DOHH2 (cell line): Measurements from ENCODE around the gene KCTD20.

Source experiments
- H3F3A ChIP-seq: fragments of 200-600 bp; sonication (generic), shearing (Covaris generic); 2 replicates; pipeline ENCODE4 v1.6.0; 2016; ENCODE audit warnings: antibody characterized with exemption, mild to moderate bottlenecking; ENCODE audit not compliant: control insufficient read depth, insufficient read depth
- H3K27ac ChIP-seq: fragments of 200-600 bp; sonication (generic); 2 replicates; pipeline ENCODE4 v1.5.1; 2014; ENCODE audit warnings: low read depth, mild to moderate bottlenecking, low read length, moderate library complexity
- H3K27me3 ChIP-seq: fragments of 200-600 bp; sonication (generic); 2 replicates; pipeline ENCODE4 v1.6.1; 2014; ENCODE audit warnings: mild to moderate bottlenecking, low read length, mixed read lengths; ENCODE audit not compliant: control insufficient read depth
- H3K36me3 ChIP-seq: fragments of 200-600 bp; sonication (generic); 2 replicates; pipeline ENCODE4 v1.6.1; 2014; ENCODE audit warnings: mild to moderate bottlenecking, low read length, moderate library complexity, mixed read lengths; ENCODE audit not compliant: control insufficient read depth
- H3K4me1 ChIP-seq: fragments of 200-600 bp; sonication (generic); 2 replicates; pipeline ENCODE4 v1.6.1; 2014; ENCODE audit warnings: mild to moderate bottlenecking, low read length, mixed read lengths; ENCODE audit not compliant: control insufficient read depth
- H3K4me2 ChIP-seq: fragments of 200-600 bp; sonication (generic); 2 replicates; pipeline ENCODE4 v1.6.0; 2014; ENCODE audit warnings: mild to moderate bottlenecking, low read length, moderate library complexity
- H3K4me3 ChIP-seq: fragments of 200-600 bp; sonication (generic); 2 replicates; pipeline ENCODE4 v1.5.1; 2014; ENCODE audit warnings: mild to moderate bottlenecking, low read length, mixed read lengths
- H3K79me2 ChIP-seq: fragments of 200-600 bp; sonication (generic); 2 replicates; pipeline ENCODE4 v1.6.1; 2014; ENCODE audit warnings: mild to moderate bottlenecking, low read length, mixed read lengths; ENCODE audit not compliant: control insufficient read depth
- H3K9me2 ChIP-seq: fragments of 200-600 bp; sonication (generic); replicated peaks from 2 replicates; pipeline ENCODE4 v1.6.1; 2014; ENCODE audit warnings: mild to moderate bottlenecking, low read length, mixed read lengths; ENCODE audit not compliant: control insufficient read depth
- H3K9me3 ChIP-seq: fragments of 200-600 bp; sonication (generic); 2 replicates; pipeline ENCODE4 v1.6.1; 2014; ENCODE audit warnings: antibody characterized with exemption, low read length, mixed read lengths; ENCODE audit not compliant: control insufficient read depth, insufficient read depth
- H4K20me1 ChIP-seq: fragments of 200-600 bp; sonication (generic); 2 replicates; pipeline ENCODE4 v1.6.0; 2014; ENCODE audit warnings: low read depth, mild to moderate bottlenecking, antibody characterized with exemption, low read length, moderate library complexity; ENCODE audit not compliant: control insufficient read depth, insufficient read depth
- CTCF ChIP-seq: fragments of 200-600 bp; sonication (generic); IDR thresholded peaks from one replicate; pipeline ENCODE4 v1.5.1; 2014; ENCODE audit warnings: antibody characterized with exemption, mild to moderate bottlenecking, low read depth, low read length; ENCODE audit not compliant: poor library complexity, severe bottlenecking
- EZH2phosphoT487 ChIP-seq: fragments of 200-600 bp; sonication (generic); IDR thresholded peaks from 2 replicates; pipeline ENCODE4 v1.6.1; 2017; ENCODE audit warnings: borderline replicate concordance, mild to moderate bottlenecking, antibody characterized with exemption, low read length, moderate library complexity, mixed read lengths

Gene KCTD20

GRCh38 chr6:36493859-36494258, 51.1 kb downstream of the KCTD20 start:
- H3K9me3 ChIP-seq, result no peaks in the 10 kb centered on the region
- no peaks in the 10 kb centered on the region for H3K79me2 ChIP-seq
- no peaks in the 10 kb centered on the region for H4K20me1 ChIP-seq
- H3F3A ChIP-seq, result peaks cover 16% of the 10 kb centered on the region
- H3K4me2 ChIP-seq, result no peak overlapping the region
- H3K4me3 ChIP-seq, result no peak overlapping the region
- H3K36me3 ChIP-seq, result peaks cover 65% of the 10 kb centered on the region
- no peak overlapping the region for H3K27ac ChIP-seq
- H3K9me2 ChIP-seq, result no peaks in the 10 kb centered on the region
- TF ChIP-seq CTCF (no peak), EZH2phosphoT487 (no peak)
- no peaks in the 10 kb centered on the region for H3K27me3 ChIP-seq
- H3K4me1 ChIP-seq, result no peaks in the 10 kb centered on the region

- H3K79me2 ChIP-seq, result no peaks in the 10 kb centered on the region
- H3K4me2 ChIP-seq, result no peak overlapping the region
- no peaks in the 10 kb centered on the region for H3K4me1 ChIP-seq
- no peaks in the 10 kb centered on the region for H3K9me2 ChIP-seq
- no peak overlapping the region for H3K4me3 ChIP-seq
- no peak overlapping the region for H3K27ac ChIP-seq
- no peak for TF ChIP-seq EZH2phosphoT487
- peaks cover 16% of the 10 kb centered on the region for H3F3A ChIP-seq
- H3K9me3 ChIP-seq, result no peaks in the 10 kb centered on the region
- peaks cover 68% of the 10 kb centered on the region for H3K36me3 ChIP-seq
- no peaks in the 10 kb centered on the region for H3K27me3 ChIP-seq
- no peaks in the 10 kb centered on the region for H4K20me1 ChIP-seq
Measured at GRCh38 chr6:36495086-36495485, 52.3 kb downstream of the KCTD20 start.

- H4K20me1 ChIP-seq, result no peaks in the 10 kb centered on the region
- H3K27me3 ChIP-seq, result no peaks in the 10 kb centered on the region
- H3F3A ChIP-seq, result 0 out of 2 replicates have a peak, but pooled peaks cover 3% of the 10 kb centered on the region
- H3K36me3 ChIP-seq, result peaks cover 63% of the 10 kb centered on the region
- no peaks in the 10 kb centered on the region for H3K9me3 ChIP-seq
- no peaks in the 10 kb centered on the region for H3K79me2 ChIP-seq
- no peaks in the 10 kb centered on the region for H3K9me2 ChIP-seq
- no peaks in the 10 kb centered on the region for H3K4me1 ChIP-seq
- H3K4me2 ChIP-seq, result no peak overlapping the region
- H3K4me3 ChIP-seq, result no peak overlapping the region
- no peak for TF ChIP-seq EZH2phosphoT487
- TF ChIP-seq CTCF, result no peak
- H3K27ac ChIP-seq, result no peak overlapping the region
Measured at GRCh38 chr6:36499918-36500317, 57.1 kb downstream of the KCTD20 start.

- no peaks in the 10 kb centered on the region for H3K9me3 ChIP-seq
- no peaks in the 10 kb centered on the region for H3K4me1 ChIP-seq
- H3K36me3 ChIP-seq, result peaks cover 64% of the 10 kb centered on the region
- no peak overlapping the region for H3K4me3 ChIP-seq
- H3K9me2 ChIP-seq, result no peaks in the 10 kb centered on the region
- no peak for TF ChIP-seq CTCF
- no peak for TF ChIP-seq EZH2phosphoT487
- no peaks in the 10 kb centered on the region for H4K20me1 ChIP-seq
- H3K4me2 ChIP-seq, result no peak overlapping the region
- no peaks in the 10 kb centered on the region for H3K79me2 ChIP-seq
- H3F3A ChIP-seq, result 0 out of 2 replicates have a peak, but pooled peaks cover 3% of the 10 kb centered on the region
- no peak overlapping the region for H3K27ac ChIP-seq
- no peaks in the 10 kb centered on the region for H3K27me3 ChIP-seq
Measured at GRCh38 chr6:36501686-36502085, 58.9 kb downstream of the KCTD20 start.
